Posterior vena cava (tissue), 2 donors: ENCODE data around the gene FUT1. TPM values are rescaled to one million over a fixed set of nuclear protein-coding genes. Genes with fewer than 3 reads are reported as not detected.
"Not testable (repeated sequence)": the region's sequence is repeated elsewhere in the genome, so short reads cannot be mapped to it uniquely, and the experiment has no call there.

Source experiments
- DNase-seq: peaks from one replicate; pipeline ENCODE4 v3.0.0-alpha.2; 2020; ENCODE audit warnings: low spot score
- intact Hi-C, 2 donors: fragments of 100-400 bp; cut with DNase I; formaldehyde crosslinking; loops; one replicate each; pipeline versions ENCODE4 v1.14.1 to v1.14.2; 2022 to 2023
- total RNA-seq, 2 donors: library from RNA; stranded (reverse); fragmentation: NEBNext Ultra II Directional; extraction: Animal tissue kit (Norgen Biotek cat#: 25700); gene quantifications; one replicate each; pipeline ENCODE4 v1.2.1, GENCODE V29; 2021
- donor health status: DM: yes; HTN: yes; CAD: no.
- donor health status: DM: yes; HTN: yes; CAD: no.

The FUT1 gene
- total RNA-seq, 2 donors from 2014 or later: 1.5 to 2.1 TPM

DNA sequence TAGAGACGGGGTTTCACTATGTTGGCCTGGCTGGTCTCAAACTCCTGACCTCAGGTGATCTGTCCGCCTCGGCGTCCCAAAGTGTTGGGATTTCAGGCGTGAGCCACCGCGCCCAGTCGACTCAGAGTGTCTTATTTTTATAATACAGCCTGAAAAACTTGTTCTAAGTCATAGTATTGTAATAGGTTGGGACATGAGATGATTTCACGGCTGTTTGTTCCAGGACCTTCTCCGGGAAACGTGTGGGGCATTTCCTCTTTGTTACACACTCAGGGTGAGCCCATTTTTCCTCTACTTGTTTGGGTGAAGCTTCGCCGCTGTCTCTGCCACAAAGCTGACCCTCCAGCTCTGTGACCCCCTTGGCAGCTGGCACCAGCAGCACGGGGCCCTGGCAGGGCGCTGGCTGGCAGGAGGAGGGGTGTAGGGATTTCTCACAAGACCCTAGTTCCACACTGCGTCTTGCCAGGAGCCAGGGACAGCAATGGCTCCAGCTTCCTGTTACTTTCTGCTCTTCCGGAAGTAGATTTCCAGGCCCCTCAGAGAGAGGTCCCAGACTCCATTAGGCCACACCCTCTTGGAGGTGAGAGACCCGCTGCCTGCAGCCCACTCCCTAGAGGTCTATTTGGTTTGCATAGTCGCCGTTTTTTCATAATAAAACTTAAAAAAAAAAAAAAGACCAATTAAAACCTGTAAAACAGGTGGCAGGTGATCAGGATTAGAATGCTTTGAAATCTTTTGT lies 18.5 kb upstream of the FUT1 start:
- no peak for DNase-seq
- intact Hi-C loops: no loop called here

DNA sequence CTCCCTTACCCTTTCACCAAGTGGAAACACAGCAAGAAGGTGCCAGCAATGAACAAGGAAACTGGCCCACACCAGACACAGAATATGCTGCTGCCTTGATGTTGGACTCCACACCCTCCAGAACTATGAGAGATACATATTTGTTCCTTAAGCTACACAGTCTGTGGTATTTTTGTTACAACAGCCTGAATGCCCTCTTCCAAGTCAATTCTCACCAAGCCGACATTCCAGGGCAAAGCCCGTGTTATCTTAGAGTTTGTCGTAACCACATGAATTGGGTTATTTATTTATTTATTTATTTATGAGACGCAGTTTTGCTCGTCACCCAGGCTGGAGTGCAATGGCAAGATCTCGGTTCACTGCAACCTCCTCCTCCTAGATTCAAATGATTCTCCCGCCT lies 17.8 kb upstream of the FUT1 start:
- no peak for DNase-seq
- intact Hi-C loops: no loop called here

- no peak for DNase-seq
- intact Hi-C loops: loop anchor here in 1 of 2 donors (5.0 kb wide), 1 partner anchor 683 kb away; the partner anchor contains the start of genes ALDH16A1 and PIH1D1
Observed at GRCh38 chr19:48768994-48769713, 16.7 kb upstream of the FUT1 start.

DNA sequence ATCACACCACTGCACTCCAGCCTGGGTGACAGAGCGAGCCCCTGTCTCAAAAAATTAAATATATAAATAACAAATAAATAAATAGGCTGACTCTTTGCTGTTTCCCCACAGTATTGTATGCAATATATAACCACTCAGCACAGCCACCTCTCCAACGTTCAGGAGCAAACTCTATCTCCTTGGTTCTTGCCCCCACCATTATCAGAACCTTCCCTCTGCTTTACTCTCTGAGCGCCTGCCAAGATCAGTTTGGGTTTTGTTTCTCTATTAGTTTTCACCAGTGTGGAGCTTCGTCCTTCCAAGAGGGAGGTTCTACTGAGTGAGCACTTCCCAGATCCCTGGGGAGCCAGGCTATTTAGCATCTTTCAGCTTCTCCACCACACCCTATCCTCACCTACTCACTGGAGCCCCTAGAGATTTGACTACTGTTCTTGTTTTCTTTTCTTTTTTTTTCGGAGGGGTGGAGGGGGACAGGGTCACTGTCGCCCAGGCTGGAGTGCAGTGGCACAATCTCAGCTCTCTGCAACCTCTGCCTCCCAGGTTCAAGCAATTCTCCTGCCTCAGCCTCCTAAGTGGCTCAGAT lies 15.8 kb upstream of the FUT1 start:
- not testable (repeated sequence) for DNase-seq
- intact Hi-C loops: loop anchor here in 1 of 2 donors (5.0 kb wide), 1 partner anchor 684 kb away; the partner anchor contains the start of genes ALDH16A1 and PIH1D1

GRCh38 chr19:48765816-48766215 lies 13.4 kb upstream of the FUT1 start:
- intact Hi-C loops: loop anchor here in 1 of 2 donors (5.0 kb wide), 1 partner anchor 686 kb away; the partner anchor contains the start of genes ALDH16A1 and PIH1D1
- not testable (repeated sequence) for DNase-seq

DNA sequence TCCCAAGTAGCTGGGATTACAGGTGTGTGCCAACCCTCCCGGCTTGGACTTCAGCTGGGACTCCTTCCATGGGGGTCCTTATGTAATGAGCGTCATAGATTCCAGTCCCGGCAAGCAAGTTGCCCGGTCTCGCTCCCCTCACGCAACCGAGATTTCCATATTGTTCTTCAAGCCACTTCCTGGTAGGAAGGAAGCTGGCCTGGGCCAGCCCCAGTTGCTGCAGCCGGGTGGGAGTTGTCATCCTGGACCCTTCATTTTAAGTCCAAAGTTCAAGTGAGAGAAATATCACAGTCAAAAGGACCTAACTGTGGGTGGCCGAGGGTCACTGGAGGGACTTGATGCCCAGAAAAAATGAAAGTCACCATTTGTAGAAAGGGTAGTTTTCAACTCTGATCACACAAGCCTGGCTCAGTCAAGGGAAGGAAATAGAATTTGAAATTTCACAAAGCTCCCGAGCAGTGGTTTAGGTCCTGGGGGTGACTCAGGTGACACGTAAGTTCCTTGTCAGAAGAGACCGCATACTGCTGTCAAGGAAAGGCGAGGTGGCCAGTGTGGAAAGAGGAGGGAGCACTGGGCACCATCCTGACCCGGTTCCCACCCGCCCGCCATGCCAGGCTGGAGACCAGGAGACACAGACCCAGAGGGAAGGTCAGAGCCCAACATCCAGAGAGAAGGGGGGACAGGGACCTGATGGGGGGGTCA lies 8.2 kb upstream of the FUT1 start:
- intact Hi-C loops: no loop called here
- DNase-seq: no peak

- intact Hi-C loops: no loop called here
- no peak for DNase-seq
Observed at GRCh38 chr19:48757741-48758144, 5.3 kb upstream of the FUT1 start.

GRCh38 chr19:48757089-48757675 lies 4.7 kb upstream of the FUT1 start:
- intact Hi-C loops: no loop called here
- DNase-seq: no peak

- intact Hi-C loops: no loop called here
- no peak for DNase-seq
Observed at GRCh38 chr19:48756686-48757085, 4.2 kb upstream of the FUT1 start.

- intact Hi-C loops: no loop called here
- no peak for DNase-seq
Observed at GRCh38 chr19:48756212-48756611, 3.8 kb upstream of the FUT1 start.

DNA sequence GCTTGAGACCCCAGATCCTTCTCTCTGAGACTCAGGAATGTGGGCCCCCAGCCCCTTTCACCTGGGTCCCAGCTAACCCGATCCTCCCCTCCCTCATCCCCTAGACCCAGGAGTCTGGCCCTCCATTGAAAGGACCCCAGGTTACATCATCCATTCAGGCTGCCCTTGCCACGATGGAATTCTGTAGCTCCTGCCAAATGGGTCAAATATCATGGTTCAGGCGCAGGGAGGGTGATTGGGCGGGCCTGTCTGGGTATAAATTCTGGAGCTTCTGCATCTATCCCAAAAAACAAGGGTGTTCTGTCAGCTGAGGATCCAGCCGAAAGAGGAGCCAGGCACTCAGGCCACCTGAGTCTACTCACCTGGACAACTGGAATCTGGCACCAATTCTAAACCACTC lies 3.3 kb upstream of the FUT1 start:
- no peak for DNase-seq
- intact Hi-C loops: no loop called here

GRCh38 chr19:48755084-48755641 lies 2.7 kb upstream of the FUT1 start, which contains the start of gene FGF21:
FGF21 (plus strand) TSS chr19:48755524; CDS start chr19:48756237, 713 bp downstream.
- no peak for DNase-seq
- intact Hi-C loops: no loop called here

- intact Hi-C loops: no loop called here
- no peak for DNase-seq
Observed at GRCh38 chr19:48751845-48752495, 471 bp downstream of the FUT1 start.

DNA sequence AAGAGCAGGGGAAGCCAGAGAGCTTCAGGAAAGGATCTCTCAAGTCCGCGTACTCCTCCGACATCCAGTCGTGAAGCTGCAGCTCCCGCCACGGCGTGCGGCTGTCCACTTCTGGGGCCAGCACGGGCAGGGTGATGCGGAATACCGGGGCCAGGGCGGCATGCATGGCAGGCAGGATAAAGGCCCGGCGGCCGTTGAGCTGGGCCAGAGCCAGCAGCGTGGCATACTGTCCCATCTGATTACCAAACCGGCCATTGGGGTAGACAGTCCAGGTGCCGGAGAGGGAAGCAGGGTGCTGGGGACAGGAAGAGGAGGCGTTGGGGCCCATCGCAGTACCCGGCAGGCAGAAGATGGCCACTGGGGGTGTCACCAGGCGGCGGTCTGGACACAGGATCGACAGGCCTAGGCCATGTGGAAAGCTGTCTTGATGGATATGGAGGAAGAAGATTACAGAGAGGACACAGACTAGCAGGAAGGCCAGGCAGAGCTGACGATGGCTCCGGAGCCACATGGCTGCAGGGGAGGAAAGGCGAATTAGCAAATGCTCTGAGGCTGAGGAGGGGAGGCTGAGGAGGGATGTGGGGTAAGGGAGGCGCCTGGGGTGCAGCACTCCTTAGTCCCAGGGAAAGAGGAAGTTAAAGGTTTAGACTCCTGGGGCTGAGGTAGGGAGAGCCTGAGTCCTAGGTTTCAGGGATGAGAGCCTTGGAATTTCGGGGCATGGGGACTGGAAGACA lies 1.5 kb downstream of the FUT1 start:
- intact Hi-C loops: no loop called here

DNA sequence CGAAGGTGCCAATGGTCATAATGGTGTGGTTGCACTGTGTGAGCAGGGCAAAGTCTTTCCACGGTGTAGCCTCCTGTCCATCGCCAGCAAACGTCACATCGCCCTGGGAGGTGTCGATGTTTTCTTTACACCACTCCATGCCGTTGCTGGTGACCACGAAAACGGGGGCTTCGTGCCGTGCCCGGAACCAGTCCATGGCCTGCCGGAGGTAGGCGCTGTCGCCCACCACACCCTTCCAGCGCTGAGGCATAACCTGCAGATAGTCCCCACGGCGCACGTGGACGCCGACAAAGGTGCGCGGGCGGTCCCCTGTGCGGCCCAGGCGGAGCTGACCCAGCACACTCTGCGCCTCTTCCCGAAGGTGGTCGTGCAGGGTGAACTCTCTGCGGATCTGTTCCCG lies 2.1 kb downstream of the FUT1 start:
- no peak for DNase-seq

More for the DNA sequence above, 1.5 kb downstream of the FUT1 start:
- DNase-seq: no peak

DNA sequence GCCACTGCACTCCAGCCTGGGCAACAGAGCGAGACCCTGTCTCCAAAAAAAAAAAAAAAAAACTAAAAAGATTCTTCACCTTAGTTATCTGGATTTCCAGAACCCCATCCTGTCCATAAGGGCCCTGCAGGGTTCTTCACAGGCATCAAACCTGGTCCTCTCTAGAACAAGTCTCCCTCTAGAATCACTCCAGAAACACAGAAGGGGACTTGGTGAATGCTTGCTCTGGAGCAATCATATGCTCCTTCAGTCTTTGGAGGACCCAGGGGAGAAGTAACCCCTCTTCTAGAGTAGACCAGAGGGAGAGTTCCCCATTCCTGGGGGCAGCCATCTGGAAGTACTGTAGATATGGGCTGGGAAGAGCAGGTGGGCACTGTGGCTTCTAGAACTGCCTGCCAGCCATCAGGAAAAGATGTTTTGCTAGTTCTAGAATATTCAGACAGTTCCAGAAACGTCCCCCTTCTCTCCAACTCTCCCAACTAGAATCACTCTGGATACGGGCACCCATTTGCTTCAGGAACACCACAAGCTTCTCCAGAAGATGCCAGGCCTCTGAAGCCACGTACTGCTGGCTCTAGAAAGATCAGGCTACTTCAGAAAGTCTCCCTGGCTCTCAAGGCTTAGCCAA lies 2.8 kb downstream of the FUT1 start:
- intact Hi-C loops: no loop called here
- no peak for DNase-seq

More for the DNA sequence above, 2.1 kb downstream of the FUT1 start:
- intact Hi-C loops: no loop called here
